CD8-positive, alpha-beta memory T cell (primary cell): ENCODE data around the gene ATOH8. TPM values are rescaled to one million over a fixed set of nuclear protein-coding genes. Genes with fewer than 3 reads are reported as not detected.
"Not testable (repeated sequence)": the region's sequence is repeated elsewhere in the genome, so short reads cannot be mapped to it uniquely, and the experiment has no call there.

ENCODE experiments used
- CTCF ChIA-PET: fragments of 350-600 bp; sonication (Branson Sonifier 250); formaldehyde crosslinking; loops from one replicate; lab custom pipeline; 2021; ENCODE audit warnings: antibody characterized with exemption; lab: Charles Lee
- POLR2A ChIA-PET: fragments of 350-600 bp; sonication (Branson Sonifier 250); formaldehyde crosslinking; loops from one replicate; lab custom pipeline; 2021; ENCODE audit warnings: antibody characterized with exemption; lab: Charles Lee
- DNase-seq, 5 donors: peaks; one replicate each; pipeline versions ENCODE4 v3.0.0 to v3.0.0-alpha.2; 2020 to 2022; ENCODE audit warnings: mixed read lengths in 1 of 5
- H3K27ac ChIP-seq: one replicate; pipeline ENCODE4 v1.7.0; 2013; ENCODE audit warnings: low read depth, mild to moderate bottlenecking, low read length, moderate library complexity
- H3K27me3 ChIP-seq: 2 replicates; pipeline ENCODE4 v1.7.0; 2013; ENCODE audit warnings: low read length, mild to moderate bottlenecking; ENCODE audit not compliant: insufficient read depth, poor library complexity, severe bottlenecking
- H3K36me3 ChIP-seq: 2 replicates; pipeline ENCODE4 v1.7.0; 2013; ENCODE audit warnings: mild to moderate bottlenecking, low read length, moderate library complexity; ENCODE audit not compliant: insufficient read depth
- H3K4me1 ChIP-seq: 2 replicates; pipeline ENCODE4 v1.7.0; 2013; ENCODE audit warnings: mild to moderate bottlenecking, low read length, moderate library complexity; ENCODE audit not compliant: insufficient read depth
- H3K4me3 ChIP-seq: 2 replicates; pipeline ENCODE4 v1.7.0; 2013; ENCODE audit warnings: mild to moderate bottlenecking, low read length
- H3K9me3 ChIP-seq: 2 replicates; pipeline ENCODE4 v1.7.0; 2013; ENCODE audit warnings: mild to moderate bottlenecking, low read length
- H3K27ac Mint-ChIP-seq, 8 donors: one replicate each; pipeline ENCODE4 v1.8.0; 2020 to 2021; ENCODE audit warnings: mixed read lengths in 8 of 8, mild to moderate bottlenecking in 6 of 8, inconsistent platforms in 3 of 8, moderate library complexity in 3 of 8
- H3K27me3 Mint-ChIP-seq, 2 donors: one replicate each; pipeline ENCODE4 v1.8.0; 2020 to 2021; ENCODE audit warnings: mixed read lengths in 2 of 2, mild to moderate bottlenecking in 1 of 2, moderate library complexity in 1 of 2
- H3K36me3 Mint-ChIP-seq, 3 donors: one replicate each; pipeline ENCODE4 v1.8.0; 2020 to 2021; ENCODE audit warnings: mixed read lengths in 3 of 3, inconsistent platforms in 1 of 3, mild to moderate bottlenecking in 1 of 3
- H3K4me1 Mint-ChIP-seq, 3 donors: one replicate each; pipeline ENCODE4 v1.8.0; 2020 to 2021; ENCODE audit warnings: mixed read lengths in 3 of 3, inconsistent platforms in 1 of 3, mild to moderate bottlenecking in 1 of 3
- H3K4me3 Mint-ChIP-seq, 7 donors: one replicate each; pipeline ENCODE4 v1.8.0; 2020 to 2021; ENCODE audit warnings: mixed read lengths in 7 of 7, mild to moderate bottlenecking in 6 of 7, moderate library complexity in 4 of 7, inconsistent platforms in 2 of 7
- H3K9me3 Mint-ChIP-seq, 5 donors: one replicate each; pipeline ENCODE4 v1.8.0; 2020 to 2022; ENCODE audit warnings: mixed read lengths in 5 of 5, mild to moderate bottlenecking in 3 of 5, moderate library complexity in 2 of 5, inconsistent platforms in 1 of 5
- polyA plus RNA-seq: library from polyadenylated mRNA; unstranded; fragments of 300-500 nt; fragmentation: Illumina TruSeq; gene quantifications from one replicate; pipeline ENCODE4 v1.2.3, GENCODE V29; 2021
- total RNA-seq, 2 experiments: library from RNA; stranded (reverse); gene quantifications; one replicate each; pipeline ENCODE4 v1.2.3, GENCODE V29; 2021

ATOH8 gene
- total and polyA plus RNA-seq, 3 experiments from 2014 or later = not detected

GRCh38 chr2:85822766-85823165, 69.0 kb downstream of the ATOH8 start:
- no peak for DNase-seq
- Histone ChIP-seq H3K36me3 (no peaks in the 10 kb centered on the region), H3K4me1 (peaks cover 7% of the 10 kb centered on the region), H3K9me3 (no peaks in the 10 kb centered on the region), H3K4me3 (no peak overlapping the region), H3K27ac (no peak overlapping the region), H3K27me3 (no peaks in the 10 kb centered on the region)
- Mint-ChIP-seq H3K27me3 (peaks cover 10 to 25% of the 10 kb centered on the region in 2 donors), H3K4me3 (no peak overlapping the region), H3K4me1 (peaks cover 6 to 10% (median 8%) of the 10 kb centered on the region in 3 donors), H3K27ac (no peak overlapping the region), H3K9me3 (no peaks in the 10 kb centered on the region), H3K36me3 (peaks cover 0 to 5% (median 0%) of the 10 kb centered on the region in 3 donors)
- CTCF ChIA-PET = interaction anchor here (0.6 to 2.3 kb wide), 2 partner anchors 9 to 27 kb away, joined by 3 to 9 read pairs; no protein-coding TSS in a partner anchor
- POLR2A ChIA-PET = no interaction called here

- Histone ChIP-seq H3K4me3 (no peak overlapping the region), H3K9me3 (no peaks in the 10 kb centered on the region), H3K4me1 (peaks cover 12% of the 10 kb centered on the region), H3K27ac (no peak overlapping the region), H3K27me3 (no peaks in the 10 kb centered on the region), H3K36me3 (no peaks in the 10 kb centered on the region)
- H3K27me3 Mint-ChIP-seq = peaks cover 3 to 17% of the 10 kb centered on the region in 2 donors
- H3K36me3 Mint-ChIP-seq = peaks cover 0 to 5% (median 0%) of the 10 kb centered on the region in 3 donors
- peaks cover 12 to 15% (median 12%) of the 10 kb centered on the region in 3 donors for H3K4me1 Mint-ChIP-seq
- no peak overlapping the region for H3K27ac Mint-ChIP-seq
- POLR2A ChIA-PET = no interaction called here
- no peaks in the 10 kb centered on the region for H3K9me3 Mint-ChIP-seq
- DNase-seq = no peak
- CTCF ChIA-PET = interaction anchor here (0.8 to 5.1 kb wide), 5 partner anchors 10 to 256 kb away, joined by 4 to 95 read pairs (median 9); partner anchors contain the start of gene ST3GAL5
- no peak overlapping the region for H3K4me3 Mint-ChIP-seq
Observed at GRCh38 chr2:85823951-85824350, 70.2 kb downstream of the ATOH8 start.

DNA sequence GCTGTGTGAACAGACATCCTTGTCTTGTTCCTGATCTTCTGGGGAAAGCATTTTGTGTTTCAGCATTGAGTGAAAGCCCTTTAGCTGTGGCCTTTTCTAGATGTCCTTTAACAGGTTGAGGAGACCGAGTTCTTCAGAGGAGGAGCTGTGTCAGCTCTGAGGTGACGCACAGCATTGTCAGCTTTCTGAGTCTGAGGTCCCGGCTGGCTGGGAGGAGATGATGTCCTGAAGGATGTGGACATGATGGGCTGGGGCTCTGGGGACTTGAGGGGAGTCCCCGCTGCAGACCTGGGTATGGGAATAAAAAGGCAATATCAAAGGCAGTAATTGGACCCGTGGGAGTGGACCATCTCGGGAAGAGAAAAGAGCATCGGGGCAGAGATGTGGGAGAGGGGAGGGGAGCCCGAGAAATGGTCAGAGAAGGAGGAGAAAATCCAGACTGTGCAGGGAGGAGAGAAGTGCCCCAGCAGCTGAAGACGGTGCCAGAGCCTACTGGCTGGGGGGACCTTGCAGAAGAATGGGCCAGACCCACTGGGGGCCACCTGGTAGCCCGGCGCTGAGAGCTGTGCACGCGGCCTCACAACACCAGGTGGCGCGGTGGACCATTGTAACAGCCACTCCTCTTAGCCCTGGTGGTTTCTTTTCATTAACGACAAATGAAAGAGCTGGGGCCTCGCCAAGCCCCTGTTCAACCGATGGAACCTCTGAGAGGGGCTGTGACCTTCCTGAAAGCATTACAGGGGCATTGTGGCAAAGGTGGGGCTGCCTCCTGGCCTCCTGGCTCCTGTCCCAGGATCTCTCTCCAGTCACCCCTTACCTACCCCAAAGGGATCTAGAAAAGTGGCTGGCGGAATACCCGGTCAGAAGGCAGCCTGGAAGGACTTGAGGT, 73.4 kb downstream of the ATOH8 start:
- Mint-ChIP-seq H3K4me1 (peaks cover 21 to 33% (median 29%) of the 10 kb centered on the region in 3 donors), H3K36me3 (peaks cover 0 to 5% (median 0%) of the 10 kb centered on the region in 3 donors), H3K27ac (peak overlapping the region in 7 of 8 donors; percentile 51 to 93 (median 74)), H3K4me3 (peak overlapping the region in 3 of 7 donors; percentile 24 to 47 (median 37)), H3K27me3 (peaks cover 2 to 13% of the 10 kb centered on the region in 2 donors), H3K9me3 (no peaks in the 10 kb centered on the region)
- Histone ChIP-seq H3K9me3 (no peaks in the 10 kb centered on the region), H3K27ac (no peak overlapping the region), H3K4me1 (peaks cover 12% of the 10 kb centered on the region), H3K27me3 (no peaks in the 10 kb centered on the region), H3K36me3 (no peaks in the 10 kb centered on the region), H3K4me3 (no peak overlapping the region)
- POLR2A ChIA-PET = interaction anchor here (0.5 to 4.1 kb wide), 6 partner anchors 25 to 252 kb away, joined by 3 to 28 read pairs (median 6); partner anchors contain the start of gene ST3GAL5
- CTCF ChIA-PET = interaction anchor here (0.7 to 8.0 kb wide), 47 partner anchors 9 to 301 kb away, joined by 3 to 196 read pairs (median 5); partner anchors contain the start of genes POLR1A, PTCD3 and ST3GAL5
- peak; percentile 74 to 88 (median 76) for DNase-seq

- no peak for DNase-seq
- H3K27me3 Mint-ChIP-seq = peaks cover 2 to 8% of the 10 kb centered on the region in 2 donors
- no peaks in the 10 kb centered on the region for H3K27me3 ChIP-seq
- H3K27ac Mint-ChIP-seq = peak overlapping the region in 7 of 8 donors; percentile 58 to 93 (median 74)
- H3K27ac ChIP-seq = no peak overlapping the region
- no peaks in the 10 kb centered on the region for H3K36me3 ChIP-seq
- H3K4me1 Mint-ChIP-seq = peaks cover 22 to 39% (median 32%) of the 10 kb centered on the region in 3 donors
- H3K9me3 Mint-ChIP-seq = no peaks in the 10 kb centered on the region
- H3K4me3 ChIP-seq = no peak overlapping the region
- ChIA-PET CTCF (interaction anchor here (0.7 to 8.0 kb wide), 43 partner anchors 8 to 300 kb away, joined by 3 to 196 read pairs (median 6); partner anchors contain the start of genes POLR1A, PTCD3 and ST3GAL5), POLR2A (interaction anchor here (0.5 to 4.1 kb wide), 6 partner anchors 24 to 252 kb away, joined by 3 to 28 read pairs (median 6); partner anchors contain the start of gene ST3GAL5)
- no peaks in the 10 kb centered on the region for H3K9me3 ChIP-seq
- H3K4me1 ChIP-seq = peaks cover 12% of the 10 kb centered on the region
- peak overlapping the region in 3 of 7 donors; percentile 41 to 76 (median 47) for H3K4me3 Mint-ChIP-seq
- H3K36me3 Mint-ChIP-seq = peaks cover 0 to 2% (median 0%) of the 10 kb centered on the region in 3 donors
Observed at GRCh38 chr2:85827879-85828569, 74.2 kb downstream of the ATOH8 start.

- H3K27me3 ChIP-seq = no peaks in the 10 kb centered on the region
- H3K4me3 Mint-ChIP-seq = no peak overlapping the region
- H3K27me3 Mint-ChIP-seq = peaks cover 2 to 8% of the 10 kb centered on the region in 2 donors
- peaks cover 0 to 2% (median 0%) of the 10 kb centered on the region in 3 donors for H3K36me3 Mint-ChIP-seq
- H3K36me3 ChIP-seq = no peaks in the 10 kb centered on the region
- no peaks in the 10 kb centered on the region for H3K9me3 ChIP-seq
- DNase-seq = no peak
- CTCF ChIA-PET = interaction anchor here (1.2 to 8.0 kb wide), 6 partner anchors 10 to 250 kb away, joined by 3 to 196 read pairs (median 40); partner anchors contain the start of gene ST3GAL5
- peaks cover 12% of the 10 kb centered on the region for H3K4me1 ChIP-seq
- peaks cover 28 to 46% (median 39%) of the 10 kb centered on the region in 3 donors for H3K4me1 Mint-ChIP-seq
- POLR2A ChIA-PET = interaction anchor here (2.6 to 4.1 kb wide), 2 partner anchors 60 to 251 kb away, joined by 25 to 28 read pairs; partner anchors contain the start of gene ST3GAL5
- H3K27ac Mint-ChIP-seq = peak overlapping the region in 2 of 8 donors; percentile 12 to 58
- H3K9me3 Mint-ChIP-seq = no peaks in the 10 kb centered on the region
- no peak overlapping the region for H3K27ac ChIP-seq
- H3K4me3 ChIP-seq = no peak overlapping the region
Observed at GRCh38 chr2:85828725-85829124, 74.9 kb downstream of the ATOH8 start.

DNA sequence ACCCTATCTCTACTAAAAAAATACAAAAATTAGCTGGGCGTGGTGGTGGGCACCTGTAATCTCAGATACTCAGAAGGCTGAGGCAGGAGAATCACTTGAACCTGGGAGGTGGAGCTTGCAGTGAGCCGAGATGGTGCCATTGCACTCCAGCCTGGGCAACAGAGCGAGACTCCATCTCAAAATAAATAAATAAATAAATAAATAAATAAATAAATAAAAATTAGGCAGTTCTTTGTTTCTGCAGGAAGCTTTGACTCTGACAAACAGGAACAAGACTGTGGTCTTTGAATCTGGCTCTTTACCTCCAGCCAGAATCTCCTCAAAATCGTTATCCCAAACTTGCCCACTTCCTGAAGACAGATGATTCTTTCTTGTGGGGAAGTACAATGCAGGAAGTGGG, 75.6 kb downstream of the ATOH8 start:
- not testable (repeated sequence) for H3K27ac ChIP-seq, H3K9me3 ChIP-seq, H3K27me3 Mint-ChIP-seq, H3K9me3 Mint-ChIP-seq, H3K4me3 ChIP-seq, H3K27me3 ChIP-seq, H3K36me3 Mint-ChIP-seq, H3K4me3 Mint-ChIP-seq, H3K36me3 ChIP-seq, DNase-seq
- CTCF ChIA-PET = interaction anchor here (1.2 to 8.0 kb wide), 5 partner anchors 25 to 249 kb away, joined by 3 to 196 read pairs (median 63); partner anchors contain the start of gene ST3GAL5
- Mint-ChIP-seq H3K27ac (peak overlapping the region in 1 of 8 donors; percentile 29), H3K4me1 (peaks cover 28 to 46% (median 42%) of the 10 kb centered on the region in 3 donors)
- POLR2A ChIA-PET = interaction anchor here (4.1 kb wide), 1 partner anchor 59 kb away, joined by 28 read pairs; the partner anchor contains the start of gene ST3GAL5
- peaks cover 12% of the 10 kb centered on the region for H3K4me1 ChIP-seq

DNA sequence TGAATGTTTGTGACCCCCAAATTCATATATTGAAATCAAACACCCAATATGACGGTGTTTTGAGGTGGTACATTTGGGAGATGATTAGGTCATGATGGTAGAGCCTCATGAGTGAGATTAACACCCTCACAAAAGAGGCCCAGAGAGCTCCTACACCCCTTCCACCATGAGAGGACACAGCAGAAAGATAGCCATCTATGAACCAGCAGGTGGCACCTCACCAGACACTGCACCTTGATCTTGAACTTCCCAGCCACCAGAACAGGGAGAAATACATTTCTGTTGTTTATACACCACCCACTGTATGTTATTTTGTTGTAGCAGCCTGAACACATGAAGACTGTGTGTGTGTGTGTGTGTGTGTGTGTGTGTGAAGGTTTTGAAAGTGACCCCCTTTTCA, 76.9 kb downstream of the ATOH8 start:
- POLR2A ChIA-PET = interaction anchor here (0.6 to 4.1 kb wide), 3 partner anchors 58 to 250 kb away, joined by 3 to 28 read pairs (median 3); partner anchors contain the start of gene ST3GAL5
- CTCF ChIA-PET = interaction anchor here (0.6 to 8.0 kb wide), 18 partner anchors 11 to 275 kb away, joined by 3 to 196 read pairs (median 4); partner anchors contain the start of genes POLR1A, PTCD3 and ST3GAL5
- peak overlapping the region in 3 of 8 donors; percentile 0 to 38 (median 7) for H3K27ac Mint-ChIP-seq

More for the DNA sequence above, 76.9 kb downstream of the ATOH8 start:
- Histone ChIP-seq H3K4me1 (peaks cover 12% of the 10 kb centered on the region), H3K4me3 (no peak overlapping the region), H3K9me3 (no peaks in the 10 kb centered on the region), H3K27me3 (no peaks in the 10 kb centered on the region), H3K36me3 (no peaks in the 10 kb centered on the region), H3K27ac (no peak overlapping the region)
- Mint-ChIP-seq H3K4me3 (no peak overlapping the region), H3K27me3 (peaks cover 2 to 8% of the 10 kb centered on the region in 2 donors), H3K4me1 (peaks cover 28 to 46% (median 42%) of the 10 kb centered on the region in 3 donors), H3K9me3 (no peaks in the 10 kb centered on the region), H3K36me3 (peaks cover 0 to 2% (median 0%) of the 10 kb centered on the region in 3 donors)
- DNase-seq = no peak
